Measurements from ENCODE around the gene LGR6.
A peak's percentile ranks its signal among the peaks of the same experiment; 100 is the strongest.

LGR6 gene

GRCh38 chr1:202291001-202291400, 97.4 kb downstream of the LGR6 start:
- no peak for ATAC-seq
- TF ChIP-seq, protein P1, sequence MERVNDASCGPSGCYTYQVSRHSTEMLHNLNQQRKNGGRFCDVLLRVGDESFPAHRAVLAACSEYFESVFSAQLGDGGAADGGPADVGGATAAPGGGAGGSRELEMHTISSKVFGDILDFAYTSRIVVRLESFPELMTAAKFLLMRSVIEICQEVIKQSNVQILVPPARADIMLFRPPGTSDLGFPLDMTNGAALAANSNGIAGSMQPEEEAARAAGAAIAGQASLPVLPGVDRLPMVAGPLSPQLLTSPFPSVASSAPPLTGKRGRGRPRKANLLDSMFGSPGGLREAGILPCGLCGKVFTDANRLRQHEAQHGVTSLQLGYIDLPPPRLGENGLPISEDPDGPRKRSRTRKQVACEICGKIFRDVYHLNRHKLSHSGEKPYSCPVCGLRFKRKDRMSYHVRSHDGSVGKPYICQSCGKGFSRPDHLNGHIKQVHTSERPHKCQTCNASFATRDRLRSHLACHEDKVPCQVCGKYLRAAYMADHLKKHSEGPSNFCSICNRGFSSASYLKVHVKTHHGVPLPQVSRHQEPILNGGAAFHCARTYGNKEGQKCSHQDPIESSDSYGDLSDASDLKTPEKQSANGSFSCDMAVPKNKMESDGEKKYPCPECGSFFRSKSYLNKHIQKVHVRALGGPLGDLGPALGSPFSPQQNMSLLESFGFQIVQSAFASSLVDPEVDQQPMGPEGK (CRISPR knock-in tag; IDR thresholded peaks at IDR 0.05; ENCODE audit: borderline replicate concordance) = no peak
- no peak for TF ChIP-seq ZFP3 (CRISPR knock-in tag; IDR thresholded peaks at IDR 0.05)
- TF ChIP-seq PPARA (CRISPR knock-in tag; IDR thresholded peaks at IDR 0.05; ENCODE audit: borderline replicate concordance) = no peak
- TF ChIP-seq ZC3H10 (CRISPR knock-in tag; IDR thresholded peaks at IDR 0.05) = no peak
- no peak for TF ChIP-seq POU6F1 (CRISPR knock-in tag; IDR thresholded peaks at IDR 0.05; ENCODE audit: borderline replicate concordance, low read depth)
- TF ChIP-seq ESRRG (CRISPR knock-in tag; IDR thresholded peaks at IDR 0.05) = no peak
- no peak for TF ChIP-seq ZFP30 (CRISPR knock-in tag; IDR thresholded peaks at IDR 0.05)
- TF ChIP-seq, protein P2, sequence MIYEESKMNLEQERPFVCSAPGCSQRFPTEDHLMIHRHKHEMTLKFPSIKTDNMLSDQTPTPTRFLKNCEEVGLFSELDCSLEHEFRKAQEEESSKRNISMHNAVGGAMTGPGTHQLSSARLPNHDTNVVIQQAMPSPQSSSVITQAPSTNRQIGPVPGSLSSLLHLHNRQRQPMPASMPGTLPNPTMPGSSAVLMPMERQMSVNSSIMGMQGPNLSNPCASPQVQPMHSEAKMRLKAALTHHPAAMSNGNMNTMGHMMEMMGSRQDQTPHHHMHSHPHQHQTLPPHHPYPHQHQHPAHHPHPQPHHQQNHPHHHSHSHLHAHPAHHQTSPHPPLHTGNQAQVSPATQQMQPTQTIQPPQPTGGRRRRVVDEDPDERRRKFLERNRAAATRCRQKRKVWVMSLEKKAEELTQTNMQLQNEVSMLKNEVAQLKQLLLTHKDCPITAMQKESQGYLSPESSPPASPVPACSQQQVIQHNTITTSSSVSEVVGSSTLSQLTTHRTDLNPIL (CRISPR knock-in tag; IDR thresholded peaks at IDR 0.05; ENCODE audit: low read depth) = no peak
- no peak for TF ChIP-seq TOX (CRISPR knock-in tag; IDR thresholded peaks at IDR 0.05; ENCODE audit: borderline replicate concordance)
- TF ChIP-seq TCF4 (CRISPR knock-in tag; IDR thresholded peaks at IDR 0.05; ENCODE audit: borderline replicate concordance) = no peak
- no peak for TF ChIP-seq ZNF565 (CRISPR knock-in tag; conservative IDR thresholded peaks at IDR 0.05; ENCODE audit: low read depth)
- no peak for TF ChIP-seq ARNTL (CRISPR knock-in tag; IDR thresholded peaks at IDR 0.05; ENCODE audit: borderline replicate concordance, low read depth)
- no peak for TF ChIP-seq ZNF70 (CRISPR knock-in tag; IDR thresholded peaks at IDR 0.05)
- no peak for TF ChIP-seq CSDC2 (CRISPR knock-in tag; IDR thresholded peaks at IDR 0.05)

GRCh38 chr1:202291961-202292712, 98.5 kb downstream of the LGR6 start:
- peak; percentile 32; the same call in 1 of the 2 replicates for TF ChIP-seq POU6F1 (CRISPR knock-in tag; IDR thresholded peaks at IDR 0.05; ENCODE audit: borderline replicate concordance, low read depth)
- peak; percentile 48; the same call in 1 of the 2 replicates for TF ChIP-seq TOX (CRISPR knock-in tag; IDR thresholded peaks at IDR 0.05; ENCODE audit: borderline replicate concordance)
- no peak for TF ChIP-seq ZFP3 (CRISPR knock-in tag; IDR thresholded peaks at IDR 0.05)
- no peak for TF ChIP-seq ESRRG (CRISPR knock-in tag; IDR thresholded peaks at IDR 0.05)
- ATAC-seq = peak; percentile 83

DNA sequence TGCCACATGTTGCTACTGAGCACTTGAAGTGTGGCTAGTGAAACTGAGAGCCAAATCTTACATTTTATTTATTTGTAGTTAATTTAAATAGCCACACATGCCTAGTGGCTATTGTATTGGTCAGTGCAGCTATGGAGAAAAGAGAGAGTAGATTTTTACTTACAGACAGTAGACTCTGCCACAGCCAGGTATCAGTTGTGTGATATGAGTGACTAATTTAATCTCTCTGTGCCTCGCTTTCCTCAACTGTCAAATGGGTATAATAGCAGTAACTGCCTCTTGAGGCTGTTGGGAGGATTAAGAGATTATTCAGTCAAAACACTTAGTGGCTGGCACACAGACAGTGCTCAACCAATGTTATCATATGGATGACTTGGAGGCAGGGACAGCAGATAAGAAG, 99.2 kb downstream of the LGR6 start:
- no peak for ATAC-seq
- TF ChIP-seq PPARA (CRISPR knock-in tag; IDR thresholded peaks at IDR 0.05; ENCODE audit: borderline replicate concordance) = no peak
- TF ChIP-seq GLIS3 (CRISPR knock-in tag; IDR thresholded peaks at IDR 0.05) = no peak
- TF ChIP-seq ZNF565 (CRISPR knock-in tag; conservative IDR thresholded peaks at IDR 0.05; ENCODE audit: low read depth) = no peak
- no peak for TF ChIP-seq CSDC2 (CRISPR knock-in tag; IDR thresholded peaks at IDR 0.05)
- TF ChIP-seq SNAI2 (CRISPR knock-in tag; IDR thresholded peaks at IDR 0.05) = no peak
- no peak for TF ChIP-seq ZFP30 (CRISPR knock-in tag; IDR thresholded peaks at IDR 0.05)
- TF ChIP-seq TCF4 (CRISPR knock-in tag; IDR thresholded peaks at IDR 0.05; ENCODE audit: borderline replicate concordance) = no peak
- no peak for TF ChIP-seq TSHZ2 (CRISPR knock-in tag; IDR thresholded peaks at IDR 0.05)
- TF ChIP-seq ZFP3 (CRISPR knock-in tag; IDR thresholded peaks at IDR 0.05) = no peak
- TF ChIP-seq ZC3H10 (CRISPR knock-in tag; IDR thresholded peaks at IDR 0.05) = no peak
- TF ChIP-seq OSR1 (CRISPR knock-in tag; IDR thresholded peaks at IDR 0.05) = no peak
- no peak for TF ChIP-seq TOX (CRISPR knock-in tag; IDR thresholded peaks at IDR 0.05; ENCODE audit: borderline replicate concordance)
- no peak for TF ChIP-seq ARNTL (CRISPR knock-in tag; IDR thresholded peaks at IDR 0.05; ENCODE audit: borderline replicate concordance, low read depth)
